Thoracic aorta (tissue), 2 donors: Measurements from ENCODE around the gene CRYBA1. TPM values are rescaled to one million over a fixed set of nuclear protein-coding genes. Genes with fewer than 3 reads are reported as not detected.
"Not testable (repeated sequence)": the region's sequence is repeated elsewhere in the genome, so short reads cannot be mapped to it uniquely, and the experiment has no call there.

Source experiments
- ATAC-seq: fragments of 150-250 bp; one replicate; pipeline ENCODE4 v1.8.0; 2017; ENCODE audit warnings: low read depth; ENCODE audit not compliant: insufficient number of reproducible peaks, low FRiP score
- DNase-seq: peaks from one replicate; pipeline ENCODE4 v3.0.0-alpha.2; 2020; ENCODE audit warnings: low spot score
- H3K27ac ChIP-seq, 2 donors: fragments of 200-600 bp; sonication (generic); 1 replicate in 1 of 2; 2 replicates in 1 of 2; pipeline ENCODE4 v1.5.1; 2016; ENCODE audit warnings: mild to moderate bottlenecking in 2 of 2, moderate library complexity in 2 of 2
- H3K27me3 ChIP-seq: fragments of 200-600 bp; sonication (generic); replicated peaks from 2 replicates; pipeline ENCODE4 v1.6.0; 2016; ENCODE audit warnings: mild to moderate bottlenecking; ENCODE audit not compliant: insufficient read depth
- H3K36me3 ChIP-seq: fragments of 200-600 bp; sonication (generic); one replicate; pipeline ENCODE4 v1.5.1; 2016
- H3K4me1 ChIP-seq, 2 donors: fragments of 200-600 bp; sonication (generic); 1 replicate in 1 of 2; 2 replicates in 1 of 2; pipeline versions ENCODE4 v1.5.1 to v1.6.0; 2016; ENCODE audit warnings: low read depth in 2 of 2, mild to moderate bottlenecking in 1 of 2; ENCODE audit not compliant: control insufficient read depth in 1 of 2
- H3K4me3 ChIP-seq: fragments of 200-600 bp; sonication (generic); 2 replicates; pipeline ENCODE4 v1.5.1; 2016; ENCODE audit warnings: mild to moderate bottlenecking
- H3K9me3 ChIP-seq: fragments of 200-600 bp; sonication (generic); 2 replicates; pipeline ENCODE4 v1.5.1; 2016
- total RNA-seq, 2 donors: library from RNA; depleted of rRNA; stranded (reverse); fragments of >200 nt; gene quantifications; one replicate each; pipeline versions ENCODE4 v1.1.0 to v1.2.3, GENCODE V29; 2016
- TF ChIP-seq, protein P1 (sequence below): fragments of 200-600 bp; sonication (generic); IDR thresholded peaks from one replicate; pipeline ENCODE4 v1.5.1; 2019; ENCODE audit warnings: antibody characterized with exemption

Gene CRYBA1
- total RNA-seq, result not detected

DNA sequence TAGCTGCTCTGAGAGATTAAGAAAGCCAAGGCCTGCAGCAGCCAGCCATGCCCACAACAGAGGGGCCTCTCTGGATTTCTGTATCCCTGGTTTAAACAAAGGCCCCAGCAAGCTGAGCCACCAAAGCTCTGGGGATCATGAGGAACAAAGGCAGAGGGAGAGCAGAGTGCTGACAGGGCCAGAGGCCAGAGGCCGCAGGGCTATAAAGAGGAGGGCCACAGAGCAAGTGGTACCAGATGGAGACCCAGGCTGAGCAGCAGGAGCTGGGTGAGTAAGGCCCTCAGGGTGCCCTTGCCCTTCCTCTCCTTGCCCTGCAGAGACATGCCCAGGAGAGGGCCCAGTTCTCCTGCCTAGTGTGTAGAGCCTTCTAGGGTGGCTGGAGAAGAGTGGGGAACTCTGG lies at the start of gene CRYBA1:
CRYBA1 (plus strand) TSS at position 232 of the 400 bp plus-strand sequence; CDS start at position 237, 5 bp downstream.
- no peak for ATAC-seq

DNA sequence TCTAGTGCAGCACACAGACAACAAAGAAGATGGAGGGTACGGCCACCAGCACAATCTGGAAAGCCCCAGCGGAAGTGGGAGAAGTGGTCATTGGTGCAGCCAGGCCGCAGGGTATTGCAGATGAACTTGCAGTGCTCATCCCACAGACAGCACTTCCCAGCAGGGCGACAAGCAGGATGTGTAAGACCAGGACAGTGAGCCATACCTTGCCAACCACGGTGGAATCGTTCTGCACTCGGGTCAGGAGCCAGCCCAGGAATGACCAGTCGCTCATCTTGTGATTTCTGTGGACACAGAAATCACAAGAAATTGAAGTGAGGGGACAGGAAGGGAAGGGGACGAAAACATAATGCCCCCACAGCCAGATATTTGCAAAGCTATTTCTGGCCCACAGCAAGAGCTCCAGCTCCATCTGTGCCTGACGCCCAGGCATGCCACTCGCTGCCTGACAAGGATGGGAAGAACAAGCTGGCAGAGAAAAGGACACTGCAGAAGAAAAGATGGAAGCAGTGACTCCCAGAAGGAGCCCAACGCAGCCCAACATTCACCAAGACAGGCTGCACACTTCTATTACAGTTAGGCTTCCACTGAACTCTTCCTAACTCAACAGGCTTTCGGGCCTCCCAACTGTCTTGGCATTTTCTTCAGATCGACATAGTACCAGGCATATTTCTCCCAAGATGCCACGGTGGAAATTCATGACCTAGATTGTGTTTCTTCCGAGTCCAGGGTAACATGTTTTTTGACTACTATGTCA lies 49.0 kb upstream of the CRYBA1 start:
- no peaks in the 10 kb centered on the region for H3K36me3 ChIP-seq
- no peaks in the 10 kb centered on the region for H3K9me3 ChIP-seq
- TF ChIP-seq, protein P1, sequence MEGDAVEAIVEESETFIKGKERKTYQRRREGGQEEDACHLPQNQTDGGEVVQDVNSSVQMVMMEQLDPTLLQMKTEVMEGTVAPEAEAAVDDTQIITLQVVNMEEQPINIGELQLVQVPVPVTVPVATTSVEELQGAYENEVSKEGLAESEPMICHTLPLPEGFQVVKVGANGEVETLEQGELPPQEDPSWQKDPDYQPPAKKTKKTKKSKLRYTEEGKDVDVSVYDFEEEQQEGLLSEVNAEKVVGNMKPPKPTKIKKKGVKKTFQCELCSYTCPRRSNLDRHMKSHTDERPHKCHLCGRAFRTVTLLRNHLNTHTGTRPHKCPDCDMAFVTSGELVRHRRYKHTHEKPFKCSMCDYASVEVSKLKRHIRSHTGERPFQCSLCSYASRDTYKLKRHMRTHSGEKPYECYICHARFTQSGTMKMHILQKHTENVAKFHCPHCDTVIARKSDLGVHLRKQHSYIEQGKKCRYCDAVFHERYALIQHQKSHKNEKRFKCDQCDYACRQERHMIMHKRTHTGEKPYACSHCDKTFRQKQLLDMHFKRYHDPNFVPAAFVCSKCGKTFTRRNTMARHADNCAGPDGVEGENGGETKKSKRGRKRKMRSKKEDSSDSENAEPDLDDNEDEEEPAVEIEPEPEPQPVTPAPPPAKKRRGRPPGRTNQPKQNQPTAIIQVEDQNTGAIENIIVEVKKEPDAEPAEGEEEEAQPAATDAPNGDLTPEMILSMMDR, result no peak
- ATAC-seq (peak; percentile 9), DNase-seq (no peak)
- H3K4me1 ChIP-seq, result no peaks in the 10 kb centered on the region
- no peak overlapping the region for H3K4me3 ChIP-seq
- no peak overlapping the region for H3K27ac ChIP-seq
- no peaks in the 10 kb centered on the region for H3K27me3 ChIP-seq

More for the DNA sequence above, at the start of gene CRYBA1:
- no peaks in the 10 kb centered on the region for H3K36me3 ChIP-seq
- DNase-seq, result no peak
- H3K27me3 ChIP-seq, result no peaks in the 10 kb centered on the region
- TF ChIP-seq, protein P1, result no peak
- H3K4me3 ChIP-seq, result no peak within 1 kb of the TSS
- H3K4me1 ChIP-seq, result peaks cover 0 to 13% of the 10 kb centered on the region in 2 donors
- H3K27ac ChIP-seq, result no peak within 1 kb of the TSS
- no peaks in the 10 kb centered on the region for H3K9me3 ChIP-seq

- peak overlapping the region; percentile 5 for H3K4me3 ChIP-seq
- ATAC-seq, result not testable (repeated sequence)
Measured at GRCh38 chr17:29204068-29204804, 42.4 kb upstream of the CRYBA1 start.

DNA sequence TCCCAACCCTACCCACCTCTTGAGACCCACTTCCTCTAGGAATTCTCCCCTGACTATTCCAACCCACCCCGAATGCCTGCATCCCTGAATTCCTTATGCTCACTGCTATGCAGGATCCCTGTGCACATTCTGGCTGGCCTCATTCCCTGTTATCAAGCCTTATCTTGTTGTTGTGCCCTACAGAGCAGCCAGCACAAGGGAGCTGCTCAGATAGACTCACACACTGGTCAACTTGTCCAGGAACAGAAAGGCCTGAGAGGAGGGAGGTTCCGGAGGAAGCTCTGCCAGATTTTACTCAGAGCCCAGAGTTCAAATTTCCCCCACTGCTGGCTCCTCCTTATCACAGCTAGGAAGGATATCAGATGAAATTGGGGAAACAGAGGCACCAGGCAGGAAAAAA lies 41.6 kb upstream of the CRYBA1 start:
- ATAC-seq (no peak), DNase-seq (no peak)
- H3K27ac ChIP-seq, result peak overlapping the region in 1 of 2 donors; percentile 2
- H3K36me3 ChIP-seq, result no peaks in the 10 kb centered on the region
- peaks cover 3 to 14% of the 10 kb centered on the region in 2 donors for H3K4me1 ChIP-seq
- no peaks in the 10 kb centered on the region for H3K9me3 ChIP-seq
- TF ChIP-seq, protein P1, result no peak
- no peak overlapping the region for H3K4me3 ChIP-seq
- no peaks in the 10 kb centered on the region for H3K27me3 ChIP-seq

More at GRCh38 chr17:29204068-29204804, 42.4 kb upstream of the CRYBA1 start:
- DNase-seq, H3K27me3 ChIP-seq, H3K36me3 ChIP-seq, H3K9me3 ChIP-seq: not testable (repeated sequence)
- Histone ChIP-seq H3K27ac (peak overlapping the region in 1 of 2 donors; percentile 2), H3K4me1 (peaks cover 3 to 14% of the 10 kb centered on the region in 2 donors)

GRCh38 chr17:29207975-29208374 lies 38.7 kb upstream of the CRYBA1 start:
- H3K27ac ChIP-seq, result no peak overlapping the region
- no peaks in the 10 kb centered on the region for H3K36me3 ChIP-seq
- no peak overlapping the region for H3K4me3 ChIP-seq
- DNase-seq (no peak), ATAC-seq (no peak)
- H3K9me3 ChIP-seq, result no peaks in the 10 kb centered on the region
- peaks cover 3 to 14% of the 10 kb centered on the region in 2 donors for H3K4me1 ChIP-seq
- TF ChIP-seq, protein P1, result no peak
- no peaks in the 10 kb centered on the region for H3K27me3 ChIP-seq
